GM18511 (cell line): ENCODE data around the gene APPL2.
"Not testable (repeated sequence)": the region's sequence is repeated elsewhere in the genome, so short reads cannot be mapped to it uniquely, and the experiment has no call there.

Source experiments
- ATAC-seq: cut with Tn5 transposase; IDR thresholded peaks from one replicate; pipeline ENCODE4 v1.9.1; 2021; ENCODE audit warnings: mild to moderate bottlenecking, moderate library complexity; ENCODE audit not compliant: unreplicated experiment

APPL2 gene

DNA sequence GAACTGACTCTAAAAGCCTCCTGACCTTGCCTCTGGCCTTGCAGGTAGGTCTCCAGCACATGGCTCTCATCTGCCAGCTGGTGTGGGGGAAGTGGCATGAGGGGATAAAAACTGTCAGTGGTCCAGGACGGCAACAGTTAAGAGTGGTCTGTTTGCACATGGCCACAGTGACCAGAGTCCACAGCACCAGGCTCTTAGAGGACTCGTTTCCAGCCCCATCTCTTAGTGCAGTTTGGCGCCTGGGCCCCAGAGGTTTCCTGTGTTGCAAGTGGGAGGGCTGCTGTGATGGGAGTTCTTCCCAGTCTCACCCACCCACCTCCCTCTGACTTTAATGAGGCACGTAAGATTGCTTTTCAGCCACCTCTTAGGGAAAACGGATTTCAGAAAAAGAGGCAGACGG, 37.0 kb downstream of the APPL2 start:
- ATAC-seq = no peak

- ATAC-seq = no peak
Measured at GRCh38 chr12:105196090-105196489, 39.9 kb downstream of the APPL2 start.

DNA sequence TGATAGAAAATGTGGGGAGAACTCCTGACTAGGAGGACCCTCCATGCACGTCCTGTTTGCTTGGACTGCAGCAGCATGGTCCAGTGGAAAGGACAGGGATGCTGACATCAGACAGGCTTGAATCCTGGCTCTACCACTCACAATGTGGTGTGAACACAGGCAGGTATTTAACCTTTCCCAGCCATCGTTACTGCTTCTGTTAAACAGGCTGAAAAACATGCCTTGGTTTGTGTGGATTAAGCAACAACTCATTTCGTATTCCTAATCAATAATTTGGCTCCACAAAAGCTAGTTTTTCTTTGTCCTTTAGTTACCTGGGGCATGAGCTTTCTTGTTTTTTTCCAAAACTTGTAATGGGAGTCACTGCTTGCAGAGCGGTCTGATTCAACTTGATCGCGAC, 41.0 kb downstream of the APPL2 start:
- no peak for ATAC-seq

GRCh38 chr12:105192624-105193225, 43.2 kb downstream of the APPL2 start:
- ATAC-seq = no peak

DNA sequence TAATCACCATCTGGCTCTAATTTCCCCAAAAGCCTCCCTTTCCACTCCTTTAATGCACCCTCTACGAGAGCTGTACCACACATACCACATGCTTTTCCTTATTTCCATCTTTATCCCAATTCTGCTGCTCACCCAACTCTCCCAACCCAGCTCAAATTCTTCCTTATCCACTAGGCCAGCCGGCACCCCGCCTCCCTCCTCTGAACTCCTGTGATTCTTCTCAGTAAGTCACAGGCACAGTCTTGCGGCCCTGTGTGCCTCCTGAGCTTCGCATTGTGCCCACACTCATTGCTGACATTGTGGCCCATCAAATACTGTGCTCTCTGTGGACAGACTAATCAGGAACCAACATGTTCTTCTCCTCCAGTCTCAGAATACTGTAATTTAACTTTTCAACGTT, 45.4 kb downstream of the APPL2 start:
- ATAC-seq = no peak

GRCh38 chr12:105189293-105189692, 46.7 kb downstream of the APPL2 start:
- no peak for ATAC-seq

DNA sequence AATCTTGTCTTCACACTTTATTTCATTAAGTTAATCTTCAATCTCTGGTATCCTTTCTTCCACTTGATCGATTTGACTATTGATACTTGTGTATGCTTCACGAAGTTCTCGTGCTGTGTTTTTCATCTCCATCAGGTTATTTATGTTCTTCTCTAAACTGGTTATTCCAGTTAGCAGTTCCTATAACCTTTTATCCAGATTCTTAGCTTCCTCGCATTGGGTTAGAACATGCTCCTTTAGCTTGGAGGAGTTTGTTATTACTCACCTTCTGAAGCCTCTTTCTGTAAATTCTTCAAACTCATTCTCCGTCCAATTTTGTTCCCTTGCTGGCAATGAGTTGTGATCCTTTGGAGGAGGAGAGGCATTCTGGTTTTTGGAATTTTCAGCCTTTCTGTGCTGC, 52.0 kb downstream of the APPL2 start:
- not testable (repeated sequence) for ATAC-seq

DNA sequence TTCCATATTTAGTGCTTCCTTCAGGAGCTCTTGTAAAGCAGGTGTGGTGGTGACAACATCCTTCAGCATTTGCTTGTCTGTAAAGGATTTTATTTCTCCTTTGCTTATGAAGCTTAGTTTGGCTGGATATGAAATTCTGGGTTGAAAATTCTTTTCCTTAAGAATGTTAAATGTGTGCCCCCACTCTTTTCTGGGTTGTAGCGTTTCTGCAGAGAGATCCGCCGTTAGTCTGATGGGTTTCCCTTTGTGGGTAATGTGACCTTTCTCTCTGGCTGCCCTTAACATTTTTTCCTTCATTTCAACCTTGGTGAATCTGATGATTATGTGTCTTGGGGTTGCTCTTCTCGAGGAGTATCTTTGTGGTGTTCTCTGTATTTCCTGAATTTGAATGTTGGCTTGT, 52.6 kb downstream of the APPL2 start:
- ATAC-seq = not testable (repeated sequence)

- ATAC-seq = not testable (repeated sequence)
Measured at GRCh38 chr12:105179114-105179513, 56.9 kb downstream of the APPL2 start.

- ATAC-seq = no peak
Measured at GRCh38 chr12:105177208-105177607, 58.8 kb downstream of the APPL2 start.

DNA sequence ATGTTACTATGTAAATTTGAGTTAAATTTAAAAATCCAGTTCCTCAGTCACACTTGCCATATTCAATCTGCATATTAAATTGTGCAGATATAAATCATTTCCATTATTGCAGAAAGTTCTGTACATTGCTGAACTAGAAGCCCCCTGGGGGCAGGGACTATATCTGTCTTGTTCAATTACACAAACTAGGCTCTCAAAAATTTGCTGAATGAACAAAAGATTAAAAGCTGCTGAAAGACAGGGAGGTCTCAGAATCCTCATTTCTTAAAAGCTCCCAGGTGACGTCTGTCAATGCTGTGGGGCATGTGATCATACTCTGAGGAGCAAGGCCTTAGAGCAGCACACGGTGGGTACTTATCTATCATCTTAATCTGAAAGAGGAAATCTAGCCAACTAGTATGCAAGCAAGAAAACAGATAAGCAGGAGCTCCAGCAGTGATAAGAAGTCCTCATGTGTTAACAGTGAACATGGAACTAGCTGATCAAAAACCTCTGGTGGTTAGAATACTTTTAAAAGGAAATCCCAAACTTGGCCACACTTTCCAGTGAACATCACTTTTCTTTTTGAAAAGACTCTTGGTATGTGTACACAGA, 60.5 kb downstream of the APPL2 start:
- no peak for ATAC-seq

- no peak for ATAC-seq
Measured at GRCh38 chr12:105171691-105172436, 64.1 kb downstream of the APPL2 start.

GRCh38 chr12:105170139-105170538, 65.8 kb downstream of the APPL2 start:
- no peak for ATAC-seq

DNA sequence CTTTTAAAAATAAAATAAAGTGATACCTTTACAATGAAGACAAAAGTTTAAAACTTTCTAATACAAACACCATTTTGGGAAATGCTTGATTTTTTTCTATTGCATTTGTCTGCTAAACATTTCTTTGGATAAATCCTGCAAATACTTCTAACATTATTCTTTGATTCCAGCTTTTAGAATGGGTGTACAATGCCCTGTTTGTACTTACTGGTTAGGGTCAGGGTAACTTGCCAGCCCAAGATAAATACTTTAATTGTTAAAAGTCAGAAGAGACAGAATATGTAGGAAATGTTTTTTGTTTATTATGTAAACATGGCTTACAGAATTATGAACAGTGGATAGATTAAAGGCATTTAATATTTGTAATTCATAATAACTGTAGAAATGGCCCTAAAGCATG, 68.0 kb downstream of the APPL2 start:
- no peak for ATAC-seq

GRCh38 chr12:105167346-105167745, 68.6 kb downstream of the APPL2 start:
- ATAC-seq = no peak

DNA sequence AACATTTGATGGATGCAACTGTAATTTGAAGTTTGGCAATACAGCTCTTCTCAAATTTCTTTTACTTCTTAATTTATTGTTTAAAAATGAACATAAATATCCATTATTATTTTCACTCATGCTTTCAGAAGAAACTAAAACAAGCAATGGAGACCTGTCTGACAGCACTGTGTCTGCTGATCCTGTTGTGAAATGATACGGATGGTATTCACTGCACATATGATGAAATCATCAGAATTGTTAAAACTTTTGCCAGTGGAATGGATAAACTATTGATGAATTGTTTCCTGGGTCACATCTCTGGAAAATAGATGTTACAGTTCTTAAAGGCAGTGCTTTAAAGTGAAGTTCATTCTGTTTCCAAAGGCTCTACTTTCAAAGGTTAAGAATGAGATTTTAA, 69.2 kb downstream of the APPL2 start:
- no peak for ATAC-seq

DNA sequence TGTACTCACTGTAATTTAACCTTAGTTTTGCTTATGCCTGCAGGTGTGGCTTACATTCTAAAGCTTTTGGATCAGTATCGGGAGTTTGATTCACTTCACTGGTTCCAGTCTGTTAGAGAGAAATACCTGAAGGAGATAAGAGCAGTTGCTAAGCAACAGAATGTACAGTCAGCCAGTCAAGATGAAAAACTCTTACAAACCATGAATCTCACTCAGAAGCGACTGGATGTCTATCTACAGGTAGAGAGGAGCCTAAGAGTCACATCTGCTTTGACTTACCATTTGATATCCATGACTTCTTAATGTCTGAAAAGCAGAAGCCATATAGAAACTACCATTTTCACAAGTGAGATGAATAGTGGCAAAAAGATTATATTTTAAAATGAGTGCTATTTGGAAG, 71.9 kb downstream of the APPL2 start:
- ATAC-seq = no peak

- ATAC-seq = no peak
Measured at GRCh38 chr12:105162174-105162573, 73.8 kb downstream of the APPL2 start.

DNA sequence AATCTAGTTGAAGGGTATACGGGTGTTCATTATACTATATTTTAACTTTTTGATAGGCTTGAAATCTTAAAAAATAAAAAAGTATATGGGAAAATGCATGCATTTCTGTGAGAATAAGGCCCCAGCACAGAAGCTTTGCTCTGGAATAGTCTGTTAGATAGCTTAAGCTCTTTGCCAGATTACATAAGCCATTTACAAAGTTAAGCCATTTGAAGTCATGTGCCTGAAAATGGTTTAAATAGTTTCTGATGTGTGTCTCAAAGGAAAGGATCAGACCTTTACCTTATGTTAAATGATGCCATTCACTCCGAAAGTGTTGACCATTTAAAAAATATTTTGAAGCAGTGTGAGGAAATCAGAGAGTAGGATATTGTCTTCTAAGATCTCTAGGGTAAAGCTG, 77.1 kb downstream of the APPL2 start:
- ATAC-seq = no peak

DNA sequence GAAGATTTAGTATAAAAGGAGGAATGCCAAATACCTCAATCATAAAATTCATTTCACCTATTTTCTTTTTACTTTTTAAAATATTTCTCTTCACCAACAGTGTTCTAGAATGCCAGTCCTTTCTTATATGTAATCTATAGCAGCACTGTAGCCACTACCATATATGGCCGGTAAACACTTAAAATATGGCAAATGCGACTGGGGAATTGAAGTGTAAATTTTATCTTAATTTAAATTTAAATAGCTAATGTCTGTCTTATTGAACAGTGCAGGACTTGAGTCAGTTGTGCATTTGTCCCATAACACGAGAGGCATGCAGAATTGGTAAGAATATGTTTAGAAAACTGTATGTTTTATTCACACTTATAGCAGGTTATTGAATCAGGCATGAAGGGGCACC, 78.4 kb downstream of the APPL2 start:
- ATAC-seq = no peak

GRCh38 chr12:105156260-105156659, 79.7 kb downstream of the APPL2 start:
- ATAC-seq = no peak

DNA sequence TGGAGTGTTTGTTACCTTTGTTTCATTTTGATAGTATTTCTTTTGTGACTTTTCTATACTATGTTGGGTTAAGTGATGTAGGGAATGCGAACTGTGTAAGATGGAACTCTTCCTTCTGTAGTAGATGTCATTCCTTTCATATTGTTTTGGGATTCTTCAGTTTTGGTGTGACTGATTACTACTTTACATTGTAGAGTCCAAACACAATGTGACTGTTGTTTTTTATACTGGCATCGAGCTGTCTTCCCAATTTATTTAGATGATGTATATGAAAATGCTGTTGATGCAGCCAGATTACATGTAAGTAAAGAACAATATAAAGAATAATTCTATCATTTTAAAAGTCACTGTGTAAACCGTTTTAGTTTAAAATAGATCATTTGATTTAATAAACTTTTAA, 93.7 kb downstream of the APPL2 start:
- ATAC-seq = no peak
